Central memory CD8-positive, alpha-beta T cell (primary cell): ENCODE data around the gene PPFIBP1.

Source experiments
- ATAC-seq: fragments of 150-1000 bp; cut with Tn5 transposase; replicated peaks from 2 replicates; pipeline ENCODE4 v1.10.0; 2022; ENCODE audit warnings: mild to moderate bottlenecking, moderate FRiP score, moderate number of reproducible peaks; ENCODE audit not compliant: poor library complexity, severe bottlenecking; ENCODE audit errors: extremely low read depth
- DNase-seq, 2 donors: peaks; one replicate each; pipeline ENCODE4 v3.0.0; 2021; ENCODE audit warnings: low spot score in 2 of 2
- H3K27ac Mint-ChIP-seq: one replicate; pipeline ENCODE4 v1.8.0; 2022; ENCODE audit warnings: low read depth, mild to moderate bottlenecking, moderate library complexity, mixed read lengths
- H3K27me3 Mint-ChIP-seq: one replicate; pipeline ENCODE4 v1.8.0; 2022; ENCODE audit warnings: mixed read lengths
- H3K36me3 Mint-ChIP-seq: one replicate; pipeline ENCODE4 v1.8.0; 2022; ENCODE audit warnings: mild to moderate bottlenecking, moderate library complexity, mixed read lengths; ENCODE audit not compliant: insufficient read depth
- H3K4me1 Mint-ChIP-seq: one replicate; pipeline ENCODE4 v1.8.0; 2022; ENCODE audit warnings: mixed read lengths
- H3K4me3 Mint-ChIP-seq: one replicate; pipeline ENCODE4 v1.8.0; 2022; ENCODE audit warnings: mild to moderate bottlenecking, moderate library complexity, mixed read lengths
- H3K9me3 Mint-ChIP-seq: one replicate; pipeline ENCODE4 v1.8.0; 2022; ENCODE audit warnings: mixed read lengths

PPFIBP1 gene

GRCh38 chr12:27500546-27500945, 23.5 kb upstream of the PPFIBP1 start:
- no peak for DNase-seq
- H3K9me3 Mint-ChIP-seq: no peaks in the 10 kb centered on the region
- H3K4me3 Mint-ChIP-seq: no peak overlapping the region
- peaks cover 68% of the 10 kb centered on the region for H3K27me3 Mint-ChIP-seq
- H3K27ac Mint-ChIP-seq: no peak overlapping the region
- H3K4me1 Mint-ChIP-seq: no peaks in the 10 kb centered on the region
- H3K36me3 Mint-ChIP-seq: no peaks in the 10 kb centered on the region
- ATAC-seq: no peak

- Mint-ChIP-seq H3K9me3 (no peaks in the 10 kb centered on the region), H3K4me3 (no peak overlapping the region), H3K4me1 (no peaks in the 10 kb centered on the region), H3K27me3 (peaks cover 74% of the 10 kb centered on the region), H3K27ac (no peak overlapping the region), H3K36me3 (no peaks in the 10 kb centered on the region)
- no peak for DNase-seq
- no peak for ATAC-seq
These were observed 22.0 kb upstream of the PPFIBP1 start for GRCh38 chr12:27502021-27502435.

- H3K4me3 Mint-ChIP-seq: no peak overlapping the region
These were observed 19.5 kb upstream of the PPFIBP1 start for GRCh38 chr12:27504507-27504906.

GRCh38 chr12:27505109-27505508, 18.9 kb upstream of the PPFIBP1 start:
- no peaks in the 10 kb centered on the region for H3K9me3 Mint-ChIP-seq

More at GRCh38 chr12:27504507-27504906, 19.5 kb upstream of the PPFIBP1 start:
- H3K4me1 Mint-ChIP-seq: no peaks in the 10 kb centered on the region
- peaks cover 62% of the 10 kb centered on the region for H3K27me3 Mint-ChIP-seq
- ATAC-seq: no peak
- H3K36me3 Mint-ChIP-seq: no peaks in the 10 kb centered on the region
- no peak for DNase-seq
- H3K27ac Mint-ChIP-seq: no peak overlapping the region
- no peaks in the 10 kb centered on the region for H3K9me3 Mint-ChIP-seq

GRCh38 chr12:27505761-27506160, 18.2 kb upstream of the PPFIBP1 start:
- no peaks in the 10 kb centered on the region for H3K9me3 Mint-ChIP-seq
- DNase-seq (no peak), ATAC-seq (no peak)
- H3K27me3 Mint-ChIP-seq: peaks cover 62% of the 10 kb centered on the region
- H3K27ac Mint-ChIP-seq: no peak overlapping the region
- no peaks in the 10 kb centered on the region for H3K36me3 Mint-ChIP-seq
- H3K4me1 Mint-ChIP-seq: no peaks in the 10 kb centered on the region
- no peak overlapping the region for H3K4me3 Mint-ChIP-seq

More at GRCh38 chr12:27505109-27505508, 18.9 kb upstream of the PPFIBP1 start:
- Mint-ChIP-seq H3K4me3 (no peak overlapping the region), H3K36me3 (no peaks in the 10 kb centered on the region), H3K27me3 (peaks cover 60% of the 10 kb centered on the region), H3K27ac (no peak overlapping the region), H3K4me1 (no peaks in the 10 kb centered on the region)
- no peak for ATAC-seq
- no peak for DNase-seq

GRCh38 chr12:27506645-27507189, 17.3 kb upstream of the PPFIBP1 start:
- ATAC-seq (no peak), DNase-seq (no peak)
- H3K27me3 Mint-ChIP-seq: peaks cover 71% of the 10 kb centered on the region
- H3K36me3 Mint-ChIP-seq: no peaks in the 10 kb centered on the region
- no peaks in the 10 kb centered on the region for H3K4me1 Mint-ChIP-seq
- no peaks in the 10 kb centered on the region for H3K9me3 Mint-ChIP-seq
- H3K4me3 Mint-ChIP-seq: no peak overlapping the region
- H3K27ac Mint-ChIP-seq: no peak overlapping the region

DNA sequence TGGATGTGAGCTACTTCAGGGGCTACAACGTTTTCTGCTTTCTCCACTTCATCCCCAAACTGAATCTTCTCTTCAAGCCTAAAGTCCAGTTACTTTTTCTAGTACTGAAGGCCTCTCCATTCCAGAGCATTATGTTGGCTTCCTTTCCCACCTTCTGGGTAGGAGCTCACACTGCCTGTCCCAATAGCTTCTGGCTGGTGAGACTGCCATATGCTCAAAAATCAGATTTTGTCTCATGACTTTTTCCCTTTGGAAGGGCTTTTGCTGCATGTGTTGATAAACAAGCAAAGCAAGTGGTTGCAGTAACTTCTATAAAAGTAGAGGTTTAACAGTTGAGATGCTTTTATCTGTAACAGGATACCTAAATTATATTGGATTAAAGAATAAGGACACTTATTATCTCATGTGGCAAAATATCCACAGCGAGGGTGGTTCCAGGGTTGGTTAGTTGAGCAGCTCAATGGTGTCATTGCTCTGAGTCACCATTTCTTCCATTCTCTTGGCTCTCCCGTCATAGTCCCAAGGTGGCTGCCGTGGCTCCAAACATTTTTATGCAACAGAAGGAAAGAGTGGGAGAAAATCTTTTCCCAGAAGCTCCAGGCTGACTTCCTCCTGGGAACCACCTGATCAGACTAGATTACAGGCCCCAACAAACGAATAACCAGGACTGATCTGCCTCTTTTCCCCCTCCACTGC, 15.1 kb upstream of the PPFIBP1 start:
- ATAC-seq: no peak
- Mint-ChIP-seq H3K4me3 (no peak overlapping the region), H3K9me3 (no peaks in the 10 kb centered on the region), H3K4me1 (no peaks in the 10 kb centered on the region), H3K27ac (no peak overlapping the region), H3K27me3 (peaks cover 49% of the 10 kb centered on the region), H3K36me3 (no peaks in the 10 kb centered on the region)
- DNase-seq: no peak

GRCh38 chr12:27511031-27511722, 12.8 kb upstream of the PPFIBP1 start:
- no peaks in the 10 kb centered on the region for H3K36me3 Mint-ChIP-seq
- H3K4me1 Mint-ChIP-seq: no peaks in the 10 kb centered on the region
- DNase-seq: no peak
- H3K4me3 Mint-ChIP-seq: no peak overlapping the region
- no peak overlapping the region for H3K27ac Mint-ChIP-seq
- no peaks in the 10 kb centered on the region for H3K9me3 Mint-ChIP-seq
- no peak for ATAC-seq
- H3K27me3 Mint-ChIP-seq: peaks cover 35% of the 10 kb centered on the region

GRCh38 chr12:27511723-27512045, 12.3 kb upstream of the PPFIBP1 start:
- H3K36me3 Mint-ChIP-seq: no peaks in the 10 kb centered on the region
- H3K27me3 Mint-ChIP-seq: peaks cover 35% of the 10 kb centered on the region
- H3K9me3 Mint-ChIP-seq: no peaks in the 10 kb centered on the region
- H3K4me1 Mint-ChIP-seq: no peaks in the 10 kb centered on the region
- no peak overlapping the region for H3K4me3 Mint-ChIP-seq
- no peak overlapping the region for H3K27ac Mint-ChIP-seq
- DNase-seq (no peak), ATAC-seq (no peak)

GRCh38 chr12:27513155-27513824, 10.7 kb upstream of the PPFIBP1 start:
- Mint-ChIP-seq H3K4me3 (no peak overlapping the region), H3K27me3 (peaks cover 33% of the 10 kb centered on the region), H3K27ac (no peak overlapping the region), H3K9me3 (no peaks in the 10 kb centered on the region), H3K36me3 (no peaks in the 10 kb centered on the region), H3K4me1 (no peaks in the 10 kb centered on the region)
- DNase-seq (no peak), ATAC-seq (no peak)

DNA sequence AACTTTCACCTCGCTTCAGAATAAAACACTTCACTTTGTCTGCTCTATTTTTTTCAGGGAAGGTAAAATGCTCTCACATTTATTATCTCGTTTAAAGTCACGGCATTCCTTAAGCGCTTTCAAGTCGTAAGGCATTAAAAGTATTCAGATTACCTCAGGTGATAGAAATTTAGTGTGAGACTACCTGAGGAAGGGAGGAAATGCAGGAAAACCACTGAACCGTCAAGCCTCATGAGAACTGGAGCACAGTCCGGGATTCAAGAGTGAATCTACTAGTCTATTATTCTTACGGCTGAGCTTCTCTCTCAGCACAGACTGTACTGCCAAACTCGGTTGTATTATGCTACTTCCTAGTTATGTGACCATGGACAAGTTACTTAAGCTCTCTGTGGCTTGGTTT, 8.3 kb upstream of the PPFIBP1 start:
- DNase-seq: no peak
- Mint-ChIP-seq H3K4me1 (no peaks in the 10 kb centered on the region), H3K36me3 (no peaks in the 10 kb centered on the region), H3K27me3 (peaks cover 47% of the 10 kb centered on the region), H3K27ac (no peak overlapping the region), H3K9me3 (no peaks in the 10 kb centered on the region), H3K4me3 (no peak overlapping the region)
- no peak for ATAC-seq

DNA sequence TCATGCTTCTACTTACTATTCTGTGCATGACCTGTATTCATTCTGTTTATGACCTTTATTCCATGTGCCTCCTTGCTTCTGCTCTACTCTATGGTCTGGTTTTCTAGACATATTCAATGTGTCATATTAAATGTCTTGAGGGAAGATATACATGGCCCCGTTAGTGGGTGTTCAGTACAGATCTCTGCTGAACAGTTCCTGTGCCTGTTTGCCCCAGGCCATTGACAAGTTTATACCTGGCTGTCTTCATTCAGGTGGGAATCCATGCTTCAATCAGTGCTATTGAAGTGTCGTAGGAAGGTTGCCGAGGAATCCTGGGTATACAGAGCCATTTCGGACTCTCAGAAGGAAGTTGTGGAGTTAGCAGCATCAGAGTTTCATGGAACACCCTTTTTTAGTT, 7.4 kb upstream of the PPFIBP1 start:
- Mint-ChIP-seq H3K4me3 (no peak overlapping the region), H3K27me3 (peaks cover 44% of the 10 kb centered on the region), H3K4me1 (no peaks in the 10 kb centered on the region), H3K9me3 (no peaks in the 10 kb centered on the region), H3K27ac (no peak overlapping the region), H3K36me3 (no peaks in the 10 kb centered on the region)
- DNase-seq (no peak), ATAC-seq (no peak)

DNA sequence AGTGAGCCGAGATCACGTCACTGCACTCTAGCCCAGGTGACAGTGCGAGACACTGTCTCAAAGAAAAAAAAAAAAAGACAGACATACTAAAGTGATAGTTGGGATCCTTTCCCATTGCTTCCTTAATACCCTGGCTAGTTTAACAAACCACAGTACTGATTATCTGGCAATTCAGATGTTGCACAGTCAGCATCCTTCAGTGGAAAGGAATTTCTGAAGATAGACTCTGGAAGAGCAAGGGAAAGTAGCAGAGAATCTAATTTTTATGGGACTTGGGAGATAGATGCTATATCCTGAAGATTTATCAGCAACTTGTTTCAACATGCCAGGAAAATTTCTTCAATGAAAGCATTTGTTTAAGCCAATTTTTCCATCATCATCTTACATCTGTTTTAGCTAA, 6.5 kb upstream of the PPFIBP1 start:
- ATAC-seq (no peak), DNase-seq (no peak)
- Mint-ChIP-seq H3K27me3 (peaks cover 44% of the 10 kb centered on the region), H3K9me3 (no peaks in the 10 kb centered on the region), H3K36me3 (no peaks in the 10 kb centered on the region), H3K4me1 (no peaks in the 10 kb centered on the region), H3K4me3 (no peak overlapping the region), H3K27ac (no peak overlapping the region)
